Osteocyte (in vitro differentiated cells): Measurements from ENCODE around the gene VGLL4. TPM values are rescaled to one million over a fixed set of nuclear protein-coding genes. Genes with fewer than 3 reads are reported as not detected.

Experiments
- DNase-seq: peaks from one replicate; pipeline ENCODE4 v3.0.0; 2021; ENCODE audit warnings: mixed read lengths; ENCODE audit not compliant: unreplicated experiment; ENCODE audit errors: extremely low spot score
- H3K27ac Mint-ChIP-seq: one replicate; pipeline ENCODE4 v1.8.0; 2021; ENCODE audit warnings: mild to moderate bottlenecking, mixed read lengths; ENCODE audit not compliant: unreplicated experiment
- H3K27me3 Mint-ChIP-seq: one replicate; pipeline ENCODE4 v1.8.0; 2021; ENCODE audit warnings: mixed read lengths; ENCODE audit not compliant: unreplicated experiment
- H3K36me3 Mint-ChIP-seq: one replicate; pipeline ENCODE4 v1.8.0; 2021; ENCODE audit warnings: mixed read lengths; ENCODE audit not compliant: unreplicated experiment
- H3K4me1 Mint-ChIP-seq: one replicate; pipeline ENCODE4 v1.8.0; 2021; ENCODE audit warnings: mixed read lengths; ENCODE audit not compliant: unreplicated experiment
- H3K4me3 Mint-ChIP-seq: one replicate; pipeline ENCODE4 v1.8.0; 2021; ENCODE audit warnings: mild to moderate bottlenecking, moderate library complexity, mixed read lengths; ENCODE audit not compliant: unreplicated experiment
- H3K9me3 Mint-ChIP-seq: one replicate; pipeline ENCODE4 v1.8.0; 2021; ENCODE audit warnings: mixed read lengths; ENCODE audit not compliant: unreplicated experiment
- total RNA-seq: library from RNA; stranded (reverse); gene quantifications from 2 replicates; pipeline ENCODE4 v1.2.1, GENCODE V29; 2021
- TF ChIP-seq, protein P1 (sequence below): fragments of 200-600 bp; sonication (generic); IDR thresholded peaks from 2 replicates; pipeline ENCODE4 v1.5.0; 2021; ENCODE audit warnings: antibody characterized with exemption, mild to moderate bottlenecking, moderate library complexity

Gene VGLL4
- total RNA-seq, 1 donor from 2014 or later, result 139 TPM

GRCh38 chr3:11549580-11550140 is 94.1 kb downstream of the VGLL4 start:
- peaks cover 67% of the 10 kb centered on the region for H3K4me1 Mint-ChIP-seq
- no peaks in the 10 kb centered on the region for H3K27me3 Mint-ChIP-seq
- H3K27ac Mint-ChIP-seq, result peak overlapping the region; percentile 70
- H3K4me3 Mint-ChIP-seq, result no peak overlapping the region
- no peak for DNase-seq
- TF ChIP-seq, protein P1, sequence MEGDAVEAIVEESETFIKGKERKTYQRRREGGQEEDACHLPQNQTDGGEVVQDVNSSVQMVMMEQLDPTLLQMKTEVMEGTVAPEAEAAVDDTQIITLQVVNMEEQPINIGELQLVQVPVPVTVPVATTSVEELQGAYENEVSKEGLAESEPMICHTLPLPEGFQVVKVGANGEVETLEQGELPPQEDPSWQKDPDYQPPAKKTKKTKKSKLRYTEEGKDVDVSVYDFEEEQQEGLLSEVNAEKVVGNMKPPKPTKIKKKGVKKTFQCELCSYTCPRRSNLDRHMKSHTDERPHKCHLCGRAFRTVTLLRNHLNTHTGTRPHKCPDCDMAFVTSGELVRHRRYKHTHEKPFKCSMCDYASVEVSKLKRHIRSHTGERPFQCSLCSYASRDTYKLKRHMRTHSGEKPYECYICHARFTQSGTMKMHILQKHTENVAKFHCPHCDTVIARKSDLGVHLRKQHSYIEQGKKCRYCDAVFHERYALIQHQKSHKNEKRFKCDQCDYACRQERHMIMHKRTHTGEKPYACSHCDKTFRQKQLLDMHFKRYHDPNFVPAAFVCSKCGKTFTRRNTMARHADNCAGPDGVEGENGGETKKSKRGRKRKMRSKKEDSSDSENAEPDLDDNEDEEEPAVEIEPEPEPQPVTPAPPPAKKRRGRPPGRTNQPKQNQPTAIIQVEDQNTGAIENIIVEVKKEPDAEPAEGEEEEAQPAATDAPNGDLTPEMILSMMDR, result no peak
- no peaks in the 10 kb centered on the region for H3K9me3 Mint-ChIP-seq
- peaks cover 24% of the 10 kb centered on the region for H3K36me3 Mint-ChIP-seq

DNA sequence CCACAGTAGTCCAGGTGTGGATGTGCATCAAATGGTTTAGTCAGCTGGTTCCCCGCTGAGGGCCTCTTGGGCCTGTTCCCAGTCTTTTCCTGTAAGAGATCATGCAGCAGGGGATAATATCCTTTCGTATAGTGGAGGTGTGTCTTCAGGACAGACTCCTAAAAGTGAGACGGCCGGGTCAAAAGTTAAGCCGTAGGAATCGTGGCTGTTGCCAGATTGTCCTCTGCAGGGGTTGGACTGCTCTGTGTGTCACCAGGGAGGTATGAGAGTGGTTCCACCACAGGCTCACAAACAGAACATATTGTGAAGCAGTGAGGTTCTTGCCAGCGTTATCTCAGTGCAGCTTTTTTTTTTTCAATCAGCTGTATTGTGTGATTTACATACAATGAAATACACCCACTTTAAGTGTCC is 95.0 kb downstream of the VGLL4 start:
- TF ChIP-seq, protein P1, result no peak
- Mint-ChIP-seq H3K27ac (peak overlapping the region; percentile 70), H3K27me3 (no peaks in the 10 kb centered on the region), H3K4me3 (no peak overlapping the region), H3K4me1 (peaks cover 67% of the 10 kb centered on the region), H3K36me3 (peaks cover 24% of the 10 kb centered on the region), H3K9me3 (no peaks in the 10 kb centered on the region)
- no peak for DNase-seq

GRCh38 chr3:11547498-11547897 is 96.2 kb downstream of the VGLL4 start:
- Mint-ChIP-seq H3K4me1 (peaks cover 56% of the 10 kb centered on the region), H3K27me3 (no peaks in the 10 kb centered on the region), H3K4me3 (no peak overlapping the region), H3K27ac (no peak overlapping the region), H3K36me3 (peaks cover 18% of the 10 kb centered on the region), H3K9me3 (no peaks in the 10 kb centered on the region)
- TF ChIP-seq, protein P1, result no peak
- no peak for DNase-seq

DNA sequence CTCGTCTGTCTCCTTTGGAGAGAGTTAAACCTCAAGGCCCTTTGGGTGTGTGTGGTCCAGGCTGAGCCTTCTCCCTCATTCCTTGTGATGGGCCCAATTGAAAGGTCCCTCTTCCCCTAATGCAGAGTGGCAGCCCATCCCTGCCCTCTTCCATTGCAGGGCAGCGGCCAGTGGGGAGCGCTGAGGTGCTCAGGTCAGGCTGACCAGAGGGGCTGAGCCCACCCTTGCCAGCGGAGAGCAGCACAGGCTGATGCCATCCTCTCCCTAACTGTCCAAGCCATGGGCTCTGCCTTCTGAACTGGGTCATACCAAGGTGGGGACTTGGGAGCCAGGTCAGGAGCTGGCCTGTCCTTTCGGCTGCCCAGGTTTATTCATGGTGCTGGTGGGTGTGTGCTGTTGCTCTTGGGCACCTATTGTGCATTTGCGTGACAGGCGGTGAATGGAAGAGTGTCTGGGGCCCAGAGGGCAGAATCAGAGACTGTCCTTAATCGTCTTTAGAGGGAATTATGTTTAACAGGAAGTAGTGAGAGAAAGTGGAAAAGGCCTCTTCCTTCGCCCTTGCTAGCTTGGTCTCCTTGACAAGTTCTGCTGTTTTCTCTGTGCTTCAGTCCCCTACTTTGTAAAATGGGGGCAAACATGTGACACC is 96.9 kb downstream of the VGLL4 start:
- Mint-ChIP-seq H3K27me3 (no peaks in the 10 kb centered on the region), H3K9me3 (no peaks in the 10 kb centered on the region), H3K27ac (peak overlapping the region; percentile 45), H3K36me3 (peaks cover 12% of the 10 kb centered on the region), H3K4me3 (no peak overlapping the region), H3K4me1 (peaks cover 50% of the 10 kb centered on the region)
- TF ChIP-seq, protein P1, result no peak
- no peak for DNase-seq

DNA sequence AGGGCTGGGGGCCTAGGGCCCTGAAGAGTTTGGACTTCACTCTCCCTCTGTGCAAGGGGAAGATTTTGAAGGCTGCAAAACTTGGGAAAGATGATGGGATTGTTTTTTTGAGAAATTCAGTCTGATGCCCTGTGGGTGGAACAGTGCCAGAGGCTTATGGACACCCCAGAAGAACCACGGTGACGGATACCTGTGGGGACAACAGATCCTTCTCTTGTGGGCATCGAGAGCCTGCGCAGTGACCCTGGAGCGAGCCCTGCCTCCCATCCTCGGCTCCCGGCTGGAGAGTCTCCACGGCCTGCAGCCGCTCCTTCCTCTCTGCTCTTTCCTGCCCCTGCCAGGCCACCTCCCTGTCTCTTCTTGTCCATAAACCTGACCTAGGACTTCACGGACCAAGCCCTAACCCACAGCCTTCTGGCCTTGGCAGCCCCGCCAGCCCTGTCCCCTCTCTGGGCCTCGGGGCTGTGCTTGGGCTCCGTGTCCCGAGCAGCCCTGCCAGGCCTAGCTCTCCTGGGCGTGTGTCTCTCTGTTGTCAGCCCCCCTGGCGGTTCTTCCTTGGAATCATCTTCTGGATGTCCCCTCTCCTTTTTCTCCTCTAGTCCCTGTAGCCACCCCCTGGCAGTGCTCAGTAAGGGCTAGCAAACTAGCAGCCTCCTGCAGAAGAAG is 98.4 kb downstream of the VGLL4 start:
- Mint-ChIP-seq H3K4me1 (peaks cover 42% of the 10 kb centered on the region), H3K4me3 (no peak overlapping the region), H3K27me3 (no peaks in the 10 kb centered on the region), H3K36me3 (peaks cover 11% of the 10 kb centered on the region), H3K27ac (peak overlapping the region; percentile 76), H3K9me3 (no peaks in the 10 kb centered on the region)
- TF ChIP-seq, protein P1, result no peak
- no peak for DNase-seq
